PFSK-1 (cell line): ENCODE results near the gene GPD2.

Experiments
- FOXP2 ChIP-seq: optimal IDR thresholded peaks from 2 replicates; pipeline ENCODE3; 2011; ENCODE audit warnings: borderline replicate concordance, control low read depth, inconsistent platforms; ENCODE audit not compliant: insufficient read depth; ENCODE audit errors: extremely low read length, extremely low read depth
- POLR2AphosphoS5 ChIP-seq: IDR thresholded peaks from 2 replicates; pipeline ENCODE4 v1.6.1; 2012; ENCODE audit warnings: low read depth, mild to moderate bottlenecking, control low read depth, low read length, moderate library complexity
- SIN3A ChIP-seq: IDR thresholded peaks from 2 replicates; pipeline ENCODE4 v1.6.1; 2012; ENCODE audit warnings: mild to moderate bottlenecking, low read length, moderate library complexity, borderline replicate concordance; ENCODE audit not compliant: insufficient read depth
- TAF1 ChIP-seq: IDR thresholded peaks from 2 replicates; pipeline ENCODE4 v1.6.1; 2012; ENCODE audit warnings: low read length, control low read depth, borderline replicate concordance; ENCODE audit not compliant: insufficient read depth
- TF ChIP-seq, protein P1 (sequence below), 2 experiments: IDR thresholded peaks; 2 replicates each; pipeline versions ENCODE4 v1.6.1 to v1.8.0; 2011 to 2012; ENCODE audit warnings: low read depth in 2 of 2, low read length in 2 of 2, control low read depth in 1 of 2, inconsistent platforms in 1 of 2, mild to moderate bottlenecking in 1 of 2, moderate library complexity in 1 of 2; ENCODE audit not compliant: insufficient read depth in 1 of 2

DNA sequence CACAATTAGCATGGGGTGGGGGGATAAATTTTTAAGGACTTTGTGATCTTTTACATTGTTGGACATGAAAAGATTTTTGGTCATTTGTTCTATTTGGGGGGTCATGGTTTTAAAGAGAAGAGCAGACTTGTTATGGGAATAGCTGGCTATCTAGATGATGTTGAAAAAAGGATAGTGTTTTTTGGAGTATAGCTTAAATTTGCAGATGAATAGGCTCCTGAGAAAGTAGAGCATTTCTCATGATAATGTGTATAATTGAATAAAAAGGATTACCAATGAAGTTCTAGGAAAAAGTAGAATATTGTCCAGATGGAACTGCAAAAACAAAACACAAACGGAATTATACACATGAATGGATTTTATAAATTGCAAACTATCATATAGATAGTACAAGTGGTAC is 186.3 kb downstream of the GPD2 start:
- TF ChIP-seq, protein P1, sequence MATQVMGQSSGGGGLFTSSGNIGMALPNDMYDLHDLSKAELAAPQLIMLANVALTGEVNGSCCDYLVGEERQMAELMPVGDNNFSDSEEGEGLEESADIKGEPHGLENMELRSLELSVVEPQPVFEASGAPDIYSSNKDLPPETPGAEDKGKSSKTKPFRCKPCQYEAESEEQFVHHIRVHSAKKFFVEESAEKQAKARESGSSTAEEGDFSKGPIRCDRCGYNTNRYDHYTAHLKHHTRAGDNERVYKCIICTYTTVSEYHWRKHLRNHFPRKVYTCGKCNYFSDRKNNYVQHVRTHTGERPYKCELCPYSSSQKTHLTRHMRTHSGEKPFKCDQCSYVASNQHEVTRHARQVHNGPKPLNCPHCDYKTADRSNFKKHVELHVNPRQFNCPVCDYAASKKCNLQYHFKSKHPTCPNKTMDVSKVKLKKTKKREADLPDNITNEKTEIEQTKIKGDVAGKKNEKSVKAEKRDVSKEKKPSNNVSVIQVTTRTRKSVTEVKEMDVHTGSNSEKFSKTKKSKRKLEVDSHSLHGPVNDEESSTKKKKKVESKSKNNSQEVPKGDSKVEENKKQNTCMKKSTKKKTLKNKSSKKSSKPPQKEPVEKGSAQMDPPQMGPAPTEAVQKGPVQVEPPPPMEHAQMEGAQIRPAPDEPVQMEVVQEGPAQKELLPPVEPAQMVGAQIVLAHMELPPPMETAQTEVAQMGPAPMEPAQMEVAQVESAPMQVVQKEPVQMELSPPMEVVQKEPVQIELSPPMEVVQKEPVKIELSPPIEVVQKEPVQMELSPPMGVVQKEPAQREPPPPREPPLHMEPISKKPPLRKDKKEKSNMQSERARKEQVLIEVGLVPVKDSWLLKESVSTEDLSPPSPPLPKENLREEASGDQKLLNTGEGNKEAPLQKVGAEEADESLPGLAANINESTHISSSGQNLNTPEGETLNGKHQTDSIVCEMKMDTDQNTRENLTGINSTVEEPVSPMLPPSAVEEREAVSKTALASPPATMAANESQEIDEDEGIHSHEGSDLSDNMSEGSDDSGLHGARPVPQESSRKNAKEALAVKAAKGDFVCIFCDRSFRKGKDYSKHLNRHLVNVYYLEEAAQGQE (IDR thresholded peaks at IDR 0.05; ENCODE audit: insufficient read depth in 1 of 2, low read depth in 2 of 2, low read length in 2 of 2), result no peak
- TF ChIP-seq TAF1 (no peak), POLR2AphosphoS5 (no peak), SIN3A (no peak), FOXP2 (no peak)
